Astrocyte of the spinal cord (primary cell): ENCODE measurements around the gene SPACA6.
A peak's percentile ranks its signal among the peaks of the same experiment; 100 is the strongest.

Experiments
- DNase-seq: peaks from one replicate; pipeline ENCODE4 v3.0.0; 2011; ENCODE audit warnings: low read depth, low spot score
- H3K4me3 ChIP-seq: 2 replicates; pipeline ENCODE4 v1.5.1; 2011; ENCODE audit warnings: low read depth, mild to moderate bottlenecking, low read length, moderate library complexity
- CTCF ChIP-seq: IDR thresholded peaks from 2 replicates; pipeline ENCODE4 v1.5.1; 2012; ENCODE audit warnings: low read depth, mild to moderate bottlenecking, low read length, inconsistent platforms
- in situ Hi-C: cut with HindIII; loops from 2 replicates; pipeline ENCODE4 v1.10.0; 2017; ENCODE audit warnings: low sequenced_read_pairs

SPACA6 gene

GRCh38 chr19:51703575-51704515 is 10.7 kb downstream of the SPACA6 start:
- in situ Hi-C loops = no loop called here

GRCh38 chr19:51704626-51705025 is 11.5 kb downstream of the SPACA6 start:
- TF ChIP-seq CTCF = no peak
- H3K4me3 ChIP-seq = peak overlapping the region; percentile 56
- in situ Hi-C loops = no loop called here
- DNase-seq = no peak

More at GRCh38 chr19:51703575-51704515, 10.7 kb downstream of the SPACA6 start:
- peak; percentile 37 for TF ChIP-seq CTCF
- DNase-seq = peak; percentile 97
- peak overlapping the region; percentile 56 for H3K4me3 ChIP-seq

GRCh38 chr19:51706296-51706695 is 13.2 kb downstream of the SPACA6 start:
- DNase-seq = no peak
- no peak for TF ChIP-seq CTCF
- in situ Hi-C loops = no loop called here
- H3K4me3 ChIP-seq = no peak overlapping the region

GRCh38 chr19:51706885-51707284 is 13.8 kb downstream of the SPACA6 start:
- in situ Hi-C loops = no loop called here
- DNase-seq = no peak
- TF ChIP-seq CTCF = no peak
- no peak overlapping the region for H3K4me3 ChIP-seq

- DNase-seq = no peak
- in situ Hi-C loops = no loop called here
- no peak overlapping the region for H3K4me3 ChIP-seq
- TF ChIP-seq CTCF = no peak
These were observed 15.7 kb downstream of the SPACA6 start for GRCh38 chr19:51708811-51709210.

- TF ChIP-seq CTCF = no peak
- DNase-seq = no peak
- no peak overlapping the region for H3K4me3 ChIP-seq
- in situ Hi-C loops = no loop called here
These were observed 16.4 kb downstream of the SPACA6 start for GRCh38 chr19:51709575-51709974.
